PC-3 (cell line): ENCODE measurements around the gene LRRC47. TPM values are rescaled to one million over a fixed set of nuclear protein-coding genes. Genes with fewer than 3 reads are reported as not detected.
"Not testable (repeated sequence)": the region's sequence is repeated elsewhere in the genome, so short reads cannot be mapped to it uniquely, and the experiment has no call there.

Experiments
- ATAC-seq: fragments of 200-7000 bp; cut with Tn5 transposase; 2 replicates; pipeline ENCODE4 v1.9.1; 2020; ENCODE audit warnings: mild to moderate bottlenecking, moderate library complexity
- BruUV-seq: library from RNA; stranded (reverse); fragments of 400-500 nt; replicated peaks from 2 replicates; lab custom pipeline; 2021; lab: Mats Ljungman, UMichigan
- CTCF ChIA-PET: fragments of 300-600 bp; sonication (Branson Sonifier 250); formaldehyde crosslinking; loops from one replicate; lab custom pipeline; 2022; ENCODE audit warnings: antibody characterized with exemption; lab: Charles Lee
- POLR2A ChIA-PET: fragments of 300-600 bp; sonication (Branson Sonifier 250); formaldehyde crosslinking; loops from one replicate; lab custom pipeline; 2022; ENCODE audit warnings: antibody characterized with exemption; ENCODE audit not compliant: unreplicated experiment; lab: Charles Lee
- DNase-seq: peaks from one replicate; pipeline ENCODE4 v3.0.0-alpha.2; 2015
- H2AFZ ChIP-seq: fragments of 300-600 bp; sonication (generic); 2 replicates; pipeline ENCODE4 v1.6.0; 2016; ENCODE audit warnings: antibody characterized with exemption, low read length
- H3F3A ChIP-seq: fragments of 300-600 bp; sonication (generic); one replicate; pipeline ENCODE4 v1.6.0; 2017; ENCODE audit warnings: antibody characterized with exemption, low read length, control low read depth, mild to moderate bottlenecking; ENCODE audit not compliant: unreplicated experiment
- H3K27ac ChIP-seq: fragments of 300-600 bp; sonication (generic); 2 replicates; pipeline ENCODE4 v1.5.1; 2016; ENCODE audit warnings: mild to moderate bottlenecking, low read length
- H3K27me3 ChIP-seq: fragments of 300-600 bp; sonication (generic); 2 replicates; pipeline ENCODE4 v1.6.1; 2016; ENCODE audit warnings: low read length, mixed read lengths
- H3K36me3 ChIP-seq: fragments of 300-600 bp; sonication (generic); 2 replicates; pipeline ENCODE4 v1.6.1; 2016; ENCODE audit warnings: low read depth, mixed run types, low read length, mixed read lengths
- H3K4me1 ChIP-seq: fragments of 300-600 bp; sonication (generic); 2 replicates; pipeline ENCODE4 v1.5.1; 2016; ENCODE audit warnings: low read length; ENCODE audit not compliant: insufficient read depth
- H3K4me2 ChIP-seq: fragments of 300-600 bp; sonication (generic); 2 replicates; pipeline ENCODE4 v1.6.0; 2016; ENCODE audit warnings: low read length
- H3K4me3 ChIP-seq: fragments of 300-600 bp; sonication (generic); 2 replicates; pipeline ENCODE4 v1.5.1; 2016; ENCODE audit warnings: mild to moderate bottlenecking, low read length, mixed read lengths
- H3K79me2 ChIP-seq: fragments of 300-600 bp; sonication (generic); 2 replicates; pipeline ENCODE4 v1.6.1; 2017; ENCODE audit warnings: low read length, mixed read lengths
- H3K9ac ChIP-seq: fragments of 300-600 bp; sonication (generic); 2 replicates; pipeline ENCODE4 v1.6.0; 2016; ENCODE audit warnings: mild to moderate bottlenecking, low read length
- H3K9me2 ChIP-seq: fragments of 300-600 bp; sonication (generic); replicated peaks from 2 replicates; pipeline ENCODE4 v1.6.1; 2016; ENCODE audit warnings: mixed run types, low read length, mixed read lengths
- H3K9me3 ChIP-seq: fragments of 300-600 bp; sonication (generic); 2 replicates; pipeline ENCODE4 v1.6.1; 2016; ENCODE audit warnings: low read length, mixed read lengths
- H4K20me1 ChIP-seq: fragments of 300-600 bp; sonication (generic); 2 replicates; pipeline ENCODE4 v1.6.1; 2016; ENCODE audit warnings: low read length, mixed read lengths
- CTCF ChIP-seq: fragments of 300-600 bp; sonication (generic); conservative IDR thresholded peaks from 2 replicates; pipeline ENCODE4 v1.5.1; 2017; ENCODE audit warnings: antibody characterized with exemption, low read depth, mild to moderate bottlenecking, low read length
- EZH2 ChIP-seq: fragments of 300-600 bp; sonication (generic); IDR thresholded peaks from one replicate; pipeline ENCODE4 v1.6.1; 2017; ENCODE audit warnings: antibody characterized with exemption, mild to moderate bottlenecking, low read length; ENCODE audit not compliant: unreplicated experiment
- EZH2phosphoT487 ChIP-seq: fragments of 300-600 bp; sonication (generic); IDR thresholded peaks from 2 replicates; pipeline ENCODE4 v1.6.1; 2018; ENCODE audit warnings: mild to moderate bottlenecking, antibody characterized with exemption, low read length, borderline replicate concordance
- intact Hi-C: fragments of 100-400 bp; cut with micrococcal nuclease; formaldehyde crosslinking; loops from 2 replicates; pipeline ENCODE4 v1.9.0; 2023
- total RNA-seq: library from RNA; depleted of rRNA; stranded (reverse); fragments of >200 nt; gene quantifications from 2 replicates; pipeline ENCODE4 v1.2.3, GENCODE V29; 2014

Gene LRRC47
- total RNA-seq, 1 experiment from 2014 or later: 77.4 TPM

GRCh38 chr1:3750741-3751140 lies 45.6 kb downstream of the LRRC47 start:
- H3K9me3 ChIP-seq: no peaks in the 10 kb centered on the region
- H2AFZ ChIP-seq: no peak overlapping the region
- H3K4me2 ChIP-seq: no peak overlapping the region
- H3K36me3 ChIP-seq: no peaks in the 10 kb centered on the region
- no peak overlapping the region for H3K9ac ChIP-seq
- H3K27me3 ChIP-seq: peaks cover 56% of the 10 kb centered on the region
- no peak overlapping the region for H3K27ac ChIP-seq
- H3K79me2 ChIP-seq: peaks cover 13% of the 10 kb centered on the region
- BruUV-seq: no TSS peak
- ChIA-PET POLR2A (no interaction called here), CTCF (no interaction called here)
- intact Hi-C loops: no loop called here
- H3K9me2 ChIP-seq: no peaks in the 10 kb centered on the region
- no peaks in the 10 kb centered on the region for H3F3A ChIP-seq
- peaks cover 18% of the 10 kb centered on the region for H3K4me1 ChIP-seq
- ATAC-seq (no peak), DNase-seq (no peak)
- H4K20me1 ChIP-seq: peaks cover under 1% of the 10 kb centered on the region; the same call in 1 of the 2 replicates
- H3K4me3 ChIP-seq: no peak overlapping the region
- no peak for TF ChIP-seq EZH2phosphoT487
- no peak for TF ChIP-seq EZH2
- TF ChIP-seq CTCF: no peak

- CTCF ChIA-PET: no interaction called here
- no TSS peak for BruUV-seq
Observed at GRCh38 chr1:3749512-3749911, 46.8 kb downstream of the LRRC47 start.

GRCh38 chr1:3748316-3748900 lies 47.9 kb downstream of the LRRC47 start:
- H3F3A ChIP-seq, H3K4me2 ChIP-seq, POLR2A ChIA-PET, intact Hi-C loops, H3K36me3 ChIP-seq, H3K9ac ChIP-seq, H3K4me3 ChIP-seq, H3K27ac ChIP-seq, ATAC-seq, H2AFZ ChIP-seq, CTCF ChIA-PET, H4K20me1 ChIP-seq, H3K9me2 ChIP-seq, H3K9me3 ChIP-seq, BruUV-seq, DNase-seq: not testable (repeated sequence)
- Histone ChIP-seq H3K79me2 (peaks cover 34% of the 10 kb centered on the region), H3K27me3 (peaks cover 34% of the 10 kb centered on the region), H3K4me1 (peaks cover 31% of the 10 kb centered on the region)

More at GRCh38 chr1:3749512-3749911, 46.8 kb downstream of the LRRC47 start:
- H4K20me1 ChIP-seq: peaks cover 9% of the 10 kb centered on the region; the same call in 1 of the 2 replicates
- no peaks in the 10 kb centered on the region for H3K36me3 ChIP-seq
- no peaks in the 10 kb centered on the region for H3K9me3 ChIP-seq
- no peaks in the 10 kb centered on the region for H3K9me2 ChIP-seq
- no peak for TF ChIP-seq EZH2
- no peak for TF ChIP-seq EZH2phosphoT487
- TF ChIP-seq CTCF: no peak
- ATAC-seq (no peak), DNase-seq (no peak)
- no peak overlapping the region for H3K4me2 ChIP-seq
- peaks cover 45% of the 10 kb centered on the region for H3K27me3 ChIP-seq
- H3K79me2 ChIP-seq: peaks cover 25% of the 10 kb centered on the region
- intact Hi-C loops: no loop called here
- no peak overlapping the region for H3K9ac ChIP-seq
- no peaks in the 10 kb centered on the region for H3F3A ChIP-seq
- H3K27ac ChIP-seq: no peak overlapping the region
- H2AFZ ChIP-seq: no peak overlapping the region
- peaks cover 30% of the 10 kb centered on the region for H3K4me1 ChIP-seq
- no peak overlapping the region for H3K4me3 ChIP-seq
- POLR2A ChIA-PET: no interaction called here
